ENCODE data around the gene SPTBN1.

Gene SPTBN1

GRCh38 chr2:54543733-54544396, 87.7 kb downstream of the SPTBN1 start:
- no peak for TF ChIP-seq CTCF (IDR thresholded peaks at IDR 0.05; ENCODE audit: low read depth, low read length)
- in situ Hi-C loops (cut with HindIII; ENCODE audit: low sequenced_read_pairs) = no loop called here
- H3K4me3 ChIP-seq (ENCODE audit: low read depth, low read length) = no peak overlapping the region
- no peak for DNase-seq (ENCODE audit: low read depth, low spot score)

- peak; percentile 48 for DNase-seq (ENCODE audit: low read depth, low spot score)
- in situ Hi-C loops (cut with HindIII; ENCODE audit: low sequenced_read_pairs) = no loop called here
- TF ChIP-seq CTCF (IDR thresholded peaks at IDR 0.05; ENCODE audit: low read depth, low read length) = no peak
- H3K4me3 ChIP-seq (ENCODE audit: low read depth, low read length) = no peak overlapping the region
These were observed 89.7 kb downstream of the SPTBN1 start for GRCh38 chr2:54545702-54546450.

- no peak for DNase-seq (ENCODE audit: low read depth, low spot score)
- no peak for TF ChIP-seq CTCF (IDR thresholded peaks at IDR 0.05; ENCODE audit: low read depth, low read length)
- in situ Hi-C loops (cut with HindIII; ENCODE audit: low sequenced_read_pairs) = no loop called here
- H3K4me3 ChIP-seq (ENCODE audit: low read depth, low read length) = no peak overlapping the region
These were observed 90.4 kb downstream of the SPTBN1 start for GRCh38 chr2:54546518-54546917.

- in situ Hi-C loops (cut with HindIII; ENCODE audit: low sequenced_read_pairs) = no loop called here
- DNase-seq (ENCODE audit: low read depth, low spot score) = peak; percentile 30
- TF ChIP-seq CTCF (IDR thresholded peaks at IDR 0.05; ENCODE audit: low read depth, low read length) = no peak
- no peak overlapping the region for H3K4me3 ChIP-seq (ENCODE audit: low read depth, low read length)
These were observed 91.0 kb downstream of the SPTBN1 start for GRCh38 chr2:54546923-54547720.

GRCh38 chr2:54549430-54549829, 93.3 kb downstream of the SPTBN1 start:
- H3K4me3 ChIP-seq (ENCODE audit: low read depth, low read length) = no peak overlapping the region
- TF ChIP-seq CTCF (IDR thresholded peaks at IDR 0.05; ENCODE audit: low read depth, low read length) = no peak
- in situ Hi-C loops (cut with HindIII; ENCODE audit: low sequenced_read_pairs) = no loop called here
- DNase-seq (ENCODE audit: low read depth, low spot score) = no peak

- no peak for TF ChIP-seq CTCF (IDR thresholded peaks at IDR 0.05; ENCODE audit: low read depth, low read length)
- in situ Hi-C loops (cut with HindIII; ENCODE audit: low sequenced_read_pairs) = no loop called here
- no peak for DNase-seq (ENCODE audit: low read depth, low spot score)
- H3K4me3 ChIP-seq (ENCODE audit: low read depth, low read length) = no peak overlapping the region
These were observed 93.9 kb downstream of the SPTBN1 start for GRCh38 chr2:54549917-54550518.

All from astrocyte of the spinal cord (primary cell).